Activated effector memory CD4-positive, alpha-beta T cell treated with anti-CD3 and anti-CD28 coated beads, Interleukin-2, amount 50 U/mL, for 16 hours (primary cell): ENCODE data around the gene MYL12B.
A peak's percentile ranks its signal among the peaks of the same experiment; 100 is the strongest.
"Not testable (repeated sequence)": the region's sequence is repeated elsewhere in the genome, so short reads cannot be mapped to it uniquely, and the experiment has no call there.

Source experiments
- DNase-seq: peaks from one replicate; pipeline ENCODE4 v3.0.0-alpha.2; 2020

Gene MYL12B

DNA sequence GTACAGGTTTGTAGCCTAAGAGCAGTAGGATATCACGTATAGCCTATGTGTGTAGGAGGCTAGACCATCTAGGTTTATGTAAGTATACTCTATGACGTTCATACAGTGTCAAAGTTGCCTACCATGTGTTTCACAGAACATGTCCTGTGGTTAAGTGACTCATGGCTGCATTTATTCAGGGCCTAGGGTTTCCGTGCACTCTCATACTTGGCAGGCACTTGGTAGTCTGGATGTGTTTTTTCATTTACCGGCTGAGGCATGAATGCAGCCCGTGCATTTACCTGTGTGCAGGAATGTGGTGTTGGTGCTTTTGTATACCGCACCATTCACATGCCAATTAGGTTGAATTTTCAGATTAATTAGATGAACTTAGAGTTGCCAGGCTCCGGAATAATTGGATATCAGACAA, 43.4 kb downstream of the MYL12B start:
- DNase-seq = peak; percentile 76

DNA sequence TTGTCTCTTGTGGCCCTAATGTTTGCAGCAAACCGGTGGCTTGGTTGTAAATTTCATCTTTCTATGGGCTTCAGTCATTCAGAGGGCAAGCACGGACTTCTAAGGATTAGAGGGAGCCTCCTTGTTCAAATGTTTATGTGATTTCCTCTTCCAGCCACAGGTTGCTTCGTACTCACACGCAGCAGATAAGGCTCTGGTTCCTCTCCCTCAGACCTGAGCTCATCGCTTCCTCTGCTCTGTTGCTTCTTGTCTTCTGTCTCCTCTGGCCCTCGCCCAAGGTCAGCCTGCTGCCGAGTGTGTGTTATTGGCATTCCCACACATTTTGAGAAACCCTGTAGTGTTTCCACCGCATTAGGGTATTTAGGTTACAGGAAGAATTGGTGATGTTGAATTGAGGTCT, 44.0 kb downstream of the MYL12B start:
- DNase-seq = no peak

DNA sequence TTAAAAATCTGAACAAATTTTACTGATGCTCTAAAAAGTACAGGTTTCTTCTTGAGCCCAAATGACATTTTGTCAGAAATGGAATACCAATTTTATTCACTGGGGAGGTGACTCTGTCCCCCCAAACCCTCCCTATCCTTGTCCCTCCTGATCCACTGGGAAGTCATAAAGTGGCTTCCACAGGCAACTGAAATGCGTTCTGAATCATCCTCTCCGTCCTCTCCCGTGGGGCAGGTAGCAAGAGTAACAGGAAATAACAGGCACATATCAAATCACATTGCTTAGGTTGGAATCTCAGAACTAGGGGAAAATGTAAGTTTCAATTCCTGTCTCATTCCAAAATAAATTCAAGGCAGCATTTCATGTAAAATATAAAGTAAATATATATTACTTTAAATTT, 44.5 kb downstream of the MYL12B start:
- DNase-seq = no peak

DNA sequence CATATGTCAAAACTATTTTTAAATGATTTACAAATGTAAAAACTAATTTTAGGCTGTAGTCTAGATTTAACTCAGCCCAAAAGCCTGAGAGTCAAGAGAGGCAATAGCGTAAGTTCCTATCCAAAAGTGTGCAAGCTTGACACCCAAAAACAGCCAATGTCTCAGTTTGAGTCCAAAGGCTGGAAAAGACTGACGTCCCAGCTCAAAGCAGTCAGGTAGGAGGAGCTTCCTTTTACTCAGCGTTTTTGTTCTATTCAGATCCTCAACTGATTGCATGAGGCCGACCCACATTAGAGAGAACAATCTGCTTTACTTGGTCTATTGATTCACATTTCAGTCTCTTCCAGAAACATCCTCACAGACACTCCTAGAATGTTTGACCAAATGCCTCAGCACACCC, 51.8 kb downstream of the MYL12B start:
- no peak for DNase-seq

DNA sequence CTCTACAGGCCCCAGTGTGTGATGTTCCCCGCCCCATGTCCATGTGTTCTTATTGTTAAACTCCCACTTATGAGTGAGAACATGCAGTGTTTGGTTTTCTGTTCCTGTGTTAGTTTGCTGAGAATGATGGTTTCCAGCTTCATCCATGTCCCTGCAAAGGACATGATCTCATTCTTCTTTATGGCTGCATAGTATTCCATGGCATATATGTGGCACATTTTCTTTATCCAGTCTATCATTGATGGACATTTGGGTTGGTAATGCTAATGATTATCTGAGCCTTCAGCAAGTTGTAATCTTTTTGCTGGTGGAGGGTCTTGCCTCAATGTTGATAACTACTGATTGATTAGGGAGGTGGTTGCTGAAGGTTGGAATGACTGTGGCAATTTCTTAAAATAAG, 53.4 kb downstream of the MYL12B start:
- DNase-seq = not testable (repeated sequence)

DNA sequence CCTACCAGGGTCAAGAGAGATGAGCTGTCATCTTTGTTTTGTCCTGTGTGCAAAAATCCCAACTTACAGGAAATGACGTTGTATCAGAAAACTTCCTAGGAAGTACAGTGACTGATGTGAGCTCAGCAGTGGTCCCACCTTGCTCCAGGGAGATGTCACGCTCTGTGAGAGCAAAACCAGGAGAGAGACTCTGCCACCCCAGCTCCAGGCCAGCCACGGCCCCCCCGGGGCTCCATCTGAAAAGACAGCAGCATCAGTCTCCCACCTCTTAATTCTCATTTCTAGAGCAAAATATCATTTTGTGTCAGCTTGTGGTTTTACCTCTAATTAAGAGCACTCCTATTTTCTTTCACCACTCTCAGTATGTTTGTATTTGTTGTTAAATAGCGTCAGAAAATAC, 57.5 kb downstream of the MYL12B start:
- no peak for DNase-seq

DNA sequence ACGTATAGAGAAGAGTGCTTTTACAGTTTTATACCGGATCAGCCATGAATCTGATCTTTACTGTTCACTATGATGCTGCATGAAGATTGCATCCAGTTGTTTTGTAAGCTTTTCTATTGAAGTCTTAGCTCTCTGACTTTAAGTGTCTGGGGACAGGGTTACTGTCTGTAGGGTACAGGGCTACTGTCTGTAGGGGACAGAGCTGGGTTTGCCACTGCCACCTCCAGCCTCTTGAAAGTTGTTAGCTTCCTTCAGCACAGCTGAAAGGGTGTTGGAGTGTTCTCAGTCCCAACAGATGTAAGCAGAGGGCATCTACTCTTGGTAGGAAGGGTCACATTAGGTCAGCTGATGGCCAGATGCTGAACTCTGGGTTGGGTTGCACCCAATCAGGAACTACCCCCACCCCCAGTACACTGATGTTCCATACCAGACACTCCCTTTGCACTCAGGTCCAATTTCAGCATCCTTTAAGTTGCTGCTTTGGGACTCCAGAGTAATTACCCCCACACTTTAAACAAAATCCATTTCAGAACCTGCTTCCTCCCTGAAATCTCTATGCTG, 58.0 kb downstream of the MYL12B start:
- no peak for DNase-seq

DNA sequence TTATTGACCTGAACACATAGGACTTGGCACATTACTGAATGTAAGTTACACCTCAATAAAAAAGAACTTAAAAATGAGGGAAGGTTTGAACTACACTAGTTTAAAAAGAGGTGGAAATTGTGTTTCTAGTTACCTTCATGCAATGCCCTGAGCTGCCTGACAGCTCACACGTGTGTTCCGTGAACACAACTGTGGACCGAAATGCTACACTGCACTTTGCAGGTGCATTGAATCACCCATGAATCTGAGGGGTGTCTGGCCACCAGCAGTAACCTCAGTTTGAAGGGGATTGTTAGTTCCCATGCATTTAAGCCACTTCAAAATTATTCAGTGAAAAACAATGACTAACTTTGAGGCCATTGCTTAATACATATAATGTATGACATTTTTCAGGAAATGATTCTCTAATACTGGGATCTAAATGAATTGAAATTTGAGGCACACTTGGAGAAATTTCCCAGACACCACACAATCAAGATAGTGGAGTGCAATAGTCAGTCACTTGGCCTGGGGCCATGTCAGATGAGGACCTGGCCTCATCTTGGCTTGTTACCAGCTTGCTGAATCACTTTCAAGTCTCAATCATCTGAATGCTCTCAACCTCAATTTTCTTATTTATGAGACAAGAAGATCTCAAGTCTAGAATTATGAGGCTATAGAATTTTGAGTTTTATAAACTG, 59.3 kb downstream of the MYL12B start:
- no peak for DNase-seq

DNA sequence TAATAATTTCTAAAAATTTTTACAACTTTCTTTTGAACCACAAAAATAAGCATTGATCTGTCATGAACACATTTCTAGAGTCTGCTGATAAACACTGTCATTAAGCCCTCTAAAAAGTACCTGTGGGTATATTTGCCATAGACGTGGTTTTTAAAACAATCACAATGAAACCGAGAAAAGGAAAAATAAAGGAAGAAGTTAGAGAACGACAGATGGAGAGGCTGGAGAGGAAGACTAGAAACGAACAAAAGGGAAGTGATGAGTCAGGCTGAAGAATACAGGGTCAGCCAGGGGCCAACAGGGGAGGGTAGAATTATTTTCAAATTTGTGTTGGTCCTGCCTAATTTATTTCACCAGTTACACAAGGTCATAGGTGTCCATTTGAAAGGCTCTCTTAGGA, 62.0 kb downstream of the MYL12B start:
- no peak for DNase-seq
